Activated T-helper 17 cell treated with anti-CD3 and anti-CD28 coated beads, Interleukin-2, amount 50 U/mL, for 72 hours (primary cell): ENCODE data around the gene GTPBP6. TPM values are rescaled to one million over a fixed set of nuclear protein-coding genes. Genes with fewer than 3 reads are reported as not detected.
"Not testable (repeated sequence)": the region's sequence is repeated elsewhere in the genome, so short reads cannot be mapped to it uniquely, and the experiment has no call there.

Experiments
- ATAC-seq: fragments of 150-1000 bp; cut with Tn5 transposase; replicated peaks from 2 replicates; pipeline ENCODE4 v1.10.0; 2021; ENCODE audit warnings: mild to moderate bottlenecking, moderate library complexity
- H3K27ac Mint-ChIP-seq: one replicate; pipeline ENCODE4 v1.8.0; 2022; ENCODE audit warnings: mixed read lengths
- H3K27me3 Mint-ChIP-seq: one replicate; pipeline ENCODE4 v1.8.0; 2022; ENCODE audit warnings: mixed read lengths
- H3K36me3 Mint-ChIP-seq: one replicate; pipeline ENCODE4 v1.8.0; 2022; ENCODE audit warnings: low read depth, mild to moderate bottlenecking, mixed read lengths
- H3K4me1 Mint-ChIP-seq: one replicate; pipeline ENCODE4 v1.8.0; 2022; ENCODE audit warnings: mixed read lengths
- H3K4me3 Mint-ChIP-seq: one replicate; pipeline ENCODE4 v1.8.0; 2022; ENCODE audit warnings: mild to moderate bottlenecking, mixed read lengths
- H3K9me3 Mint-ChIP-seq: one replicate; pipeline ENCODE4 v1.8.0; 2022; ENCODE audit warnings: mixed read lengths
- total RNA-seq, 2 donors: library from RNA; stranded (reverse); gene quantifications; one replicate each; pipeline ENCODE4 v1.2.3, GENCODE V29; 2022

GTPBP6 gene
- total RNA-seq, 2 donors from 2014 or later: 48.2 to 61.2 TPM

DNA sequence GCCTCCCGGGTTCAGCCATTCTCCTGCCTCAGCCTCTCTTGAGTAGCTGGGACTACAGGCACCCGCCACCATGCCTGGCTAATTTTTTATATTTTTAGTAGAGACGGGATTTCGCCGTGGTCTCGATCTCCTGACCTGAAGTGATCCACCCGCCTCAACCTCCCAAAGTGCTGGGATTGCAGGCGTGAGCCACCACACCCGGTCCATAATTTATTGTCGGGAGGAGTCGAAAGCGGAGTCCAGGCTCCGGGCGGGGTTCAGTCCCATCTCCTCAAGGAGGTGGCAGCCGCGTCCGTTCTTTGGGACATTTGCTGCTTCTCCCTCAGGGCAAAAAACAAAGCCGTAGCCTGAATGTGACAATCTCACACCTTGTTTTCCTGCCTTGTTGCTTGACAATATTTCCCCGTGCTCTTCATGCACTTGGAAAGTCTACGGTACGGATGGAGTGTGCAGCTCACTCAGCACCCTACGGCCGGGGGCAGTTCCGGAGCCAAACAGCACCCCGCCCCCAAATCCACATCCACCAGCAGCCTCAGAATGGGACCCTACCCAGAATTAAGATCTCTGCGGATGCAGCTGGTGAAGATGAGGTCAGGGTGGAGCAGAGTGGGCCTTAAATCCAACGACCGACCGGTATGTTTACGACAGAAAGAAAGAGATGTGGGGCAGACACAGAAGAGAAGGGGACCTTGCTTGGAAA, 9.6 kb downstream of the GTPBP6 start:
- Mint-ChIP-seq H3K9me3 (no peaks in the 10 kb centered on the region), H3K36me3 (peaks cover 88% of the 10 kb centered on the region), H3K27me3 (no peaks in the 10 kb centered on the region), H3K4me3 (no peak overlapping the region), H3K27ac (no peak overlapping the region), H3K4me1 (peaks cover 6% of the 10 kb centered on the region)
- no peak for ATAC-seq

DNA sequence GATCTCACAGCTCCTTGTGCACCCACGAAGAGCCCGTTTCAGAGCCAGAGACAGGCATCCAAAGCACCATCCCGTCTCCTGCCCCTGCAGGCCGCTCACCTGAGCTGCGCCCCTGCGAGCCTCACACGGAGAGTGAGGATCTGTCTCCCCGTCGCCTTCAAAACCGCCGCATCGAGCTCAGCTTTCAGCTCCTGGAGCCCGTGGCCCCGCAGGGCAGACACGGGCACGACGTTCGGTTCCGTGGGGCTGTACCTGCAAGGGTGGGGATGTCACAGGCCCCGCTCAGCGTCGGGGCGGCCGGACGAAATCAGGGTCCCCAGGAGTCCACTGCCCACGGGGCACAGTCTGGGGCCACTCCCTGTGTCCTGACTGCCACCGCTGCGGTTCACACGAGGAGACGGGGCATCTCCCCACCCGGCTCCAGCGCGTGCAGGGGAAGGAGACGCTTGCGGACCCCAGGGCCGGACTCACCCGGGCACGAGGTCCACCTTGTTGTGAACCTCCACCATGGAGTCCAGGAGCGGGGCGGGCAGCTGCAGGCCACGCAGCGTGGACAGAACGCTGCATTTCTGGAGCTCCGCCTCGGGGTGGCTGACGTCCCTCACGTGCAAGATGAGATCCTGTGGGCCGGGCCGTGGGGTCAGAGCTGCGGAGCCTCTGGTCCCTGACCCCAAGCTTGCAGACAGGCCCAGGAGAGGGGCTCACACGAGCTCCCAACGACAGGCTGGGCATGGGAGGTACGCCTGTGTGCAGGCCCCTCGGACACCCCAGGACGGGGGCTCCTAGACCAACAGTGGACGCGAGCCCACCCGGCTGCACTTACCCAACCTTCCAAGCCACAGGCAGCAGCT, 11.1 kb downstream of the GTPBP6 start:
- ATAC-seq: no peak
- Mint-ChIP-seq H3K9me3 (no peaks in the 10 kb centered on the region), H3K36me3 (peaks cover 82% of the 10 kb centered on the region), H3K4me1 (peaks cover 6% of the 10 kb centered on the region), H3K27me3 (no peaks in the 10 kb centered on the region), H3K4me3 (no peak overlapping the region), H3K27ac (no peak overlapping the region)

DNA sequence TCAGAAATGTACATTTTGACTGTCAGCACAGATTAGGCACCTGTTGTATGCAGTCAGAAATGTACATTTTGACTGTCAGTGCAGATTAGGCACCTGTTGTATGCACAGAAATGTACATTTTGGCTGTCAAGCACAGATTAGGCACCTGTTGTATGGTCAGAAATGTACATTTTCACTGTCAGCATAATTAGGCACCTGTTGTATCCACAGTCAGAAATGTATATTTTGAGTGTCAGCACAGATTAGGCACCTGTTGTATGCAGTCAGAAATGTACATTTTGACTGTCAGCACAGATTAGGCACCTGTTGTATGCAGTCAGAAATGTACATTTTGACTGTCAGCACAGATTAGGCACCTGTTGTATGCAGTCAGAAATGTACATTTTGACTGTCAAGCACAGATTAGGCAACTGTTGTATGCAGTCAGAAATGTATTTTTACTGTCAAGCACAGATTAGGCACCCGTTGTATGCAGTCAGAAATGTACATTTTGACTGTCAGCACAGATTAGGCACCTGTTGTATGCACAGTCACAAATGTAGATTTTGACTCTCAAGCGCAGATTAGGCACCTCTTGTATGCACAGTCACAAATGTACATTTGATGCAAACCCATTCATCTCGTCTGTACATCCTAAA, 11.9 kb downstream of the GTPBP6 start:
- H3K4me1 Mint-ChIP-seq, ATAC-seq, H3K27ac Mint-ChIP-seq, H3K4me3 Mint-ChIP-seq, H3K27me3 Mint-ChIP-seq, H3K9me3 Mint-ChIP-seq: not testable (repeated sequence)
- peaks cover 82% of the 10 kb centered on the region for H3K36me3 Mint-ChIP-seq

DNA sequence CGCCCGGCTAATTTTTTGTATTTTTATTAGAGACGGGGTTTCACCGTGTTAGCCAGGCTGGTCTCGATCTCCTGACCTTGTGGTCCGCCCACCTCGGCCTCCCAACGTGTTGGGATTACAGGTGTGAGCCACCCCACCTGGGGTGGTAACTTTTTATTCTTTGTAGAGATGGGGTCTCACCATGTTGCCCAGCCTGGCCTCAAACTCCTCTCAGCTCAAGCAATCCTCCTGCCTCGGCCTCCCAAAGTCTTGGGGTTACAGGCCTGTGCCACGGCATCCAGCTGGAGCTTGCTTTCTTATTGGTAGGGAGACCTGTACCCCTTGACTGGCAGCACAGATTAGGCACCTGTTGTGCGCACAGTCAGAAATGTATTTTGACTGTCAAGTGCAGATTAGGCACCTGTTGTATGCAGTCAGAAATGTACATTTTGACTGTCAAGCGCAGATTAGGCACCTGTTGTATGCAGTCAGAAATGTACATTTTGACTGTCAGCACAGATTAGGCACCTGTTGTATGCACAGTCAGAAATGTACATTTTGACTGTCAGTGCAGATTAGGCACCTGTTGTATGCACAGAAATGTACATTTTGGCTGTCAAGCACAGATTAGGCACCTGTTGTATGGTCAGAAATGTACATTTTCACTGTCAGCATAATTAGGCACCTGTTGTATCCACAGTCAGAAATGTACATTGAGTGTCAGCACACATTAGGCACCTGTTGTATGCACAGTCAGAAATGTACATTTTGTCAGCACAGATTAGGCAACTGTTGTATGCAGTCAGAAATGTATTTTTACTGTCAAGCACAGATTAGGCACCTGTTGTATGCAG, 12.6 kb downstream of the GTPBP6 start:
- H3K9me3 Mint-ChIP-seq, H3K27ac Mint-ChIP-seq, H3K4me1 Mint-ChIP-seq, H3K4me3 Mint-ChIP-seq, H3K27me3 Mint-ChIP-seq, ATAC-seq: not testable (repeated sequence)
- peaks cover 86% of the 10 kb centered on the region for H3K36me3 Mint-ChIP-seq

DNA sequence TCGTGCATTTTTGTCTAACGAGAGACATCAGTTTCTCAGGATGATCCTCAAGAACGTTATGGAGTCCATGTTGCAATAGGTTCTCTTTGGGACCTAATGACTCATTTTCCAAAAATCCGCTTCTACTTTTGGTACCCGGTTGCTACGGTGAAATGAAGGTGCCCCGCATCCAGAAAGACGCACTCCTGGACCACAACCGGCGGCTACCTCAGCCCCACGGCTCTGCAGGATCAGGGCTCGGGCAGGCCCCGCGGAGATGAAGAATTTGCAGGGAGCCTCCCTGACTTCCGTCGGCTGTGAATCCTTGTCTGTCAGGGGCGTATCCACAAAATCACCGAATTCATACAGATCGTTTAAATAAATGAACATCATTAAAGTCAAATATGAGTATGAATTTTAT, 15.6 kb downstream of the GTPBP6 start:
- no peaks in the 10 kb centered on the region for H3K9me3 Mint-ChIP-seq
- H3K27me3 Mint-ChIP-seq: no peaks in the 10 kb centered on the region
- no peak overlapping the region for H3K27ac Mint-ChIP-seq
- no peaks in the 10 kb centered on the region for H3K4me1 Mint-ChIP-seq
- ATAC-seq: no peak
- H3K4me3 Mint-ChIP-seq: no peak overlapping the region
- H3K36me3 Mint-ChIP-seq: peaks cover 68% of the 10 kb centered on the region

DNA sequence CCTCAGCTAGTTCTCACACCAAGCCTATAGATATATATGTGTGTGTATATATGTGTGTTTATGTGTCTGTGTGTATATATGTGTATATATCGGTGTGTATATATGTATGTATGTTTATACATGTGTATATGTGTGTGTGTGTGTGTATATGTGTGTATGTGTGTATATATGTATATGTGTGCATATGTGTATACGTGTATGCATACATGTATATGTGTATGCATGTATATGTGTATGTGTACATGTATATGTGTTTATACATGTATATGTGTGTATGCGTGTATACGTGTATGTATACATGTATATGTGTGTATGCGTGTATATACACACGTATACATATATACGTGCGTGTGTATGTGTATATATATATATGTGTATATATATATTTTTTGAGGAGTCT, 18.3 kb downstream of the GTPBP6 start:
- no peaks in the 10 kb centered on the region for H3K9me3 Mint-ChIP-seq
- no peak overlapping the region for H3K4me3 Mint-ChIP-seq
- no peak for ATAC-seq
- no peaks in the 10 kb centered on the region for H3K27me3 Mint-ChIP-seq
- no peaks in the 10 kb centered on the region for H3K4me1 Mint-ChIP-seq
- H3K27ac Mint-ChIP-seq: no peak overlapping the region
- peaks cover 59% of the 10 kb centered on the region for H3K36me3 Mint-ChIP-seq

GRCh38 chrX:298993-299392, 19.6 kb downstream of the GTPBP6 start:
- H3K4me1 Mint-ChIP-seq: no peaks in the 10 kb centered on the region
- no peak for ATAC-seq
- no peak overlapping the region for H3K27ac Mint-ChIP-seq
- no peak overlapping the region for H3K4me3 Mint-ChIP-seq
- no peaks in the 10 kb centered on the region for H3K9me3 Mint-ChIP-seq
- no peaks in the 10 kb centered on the region for H3K27me3 Mint-ChIP-seq
- H3K36me3 Mint-ChIP-seq: peaks cover 55% of the 10 kb centered on the region

DNA sequence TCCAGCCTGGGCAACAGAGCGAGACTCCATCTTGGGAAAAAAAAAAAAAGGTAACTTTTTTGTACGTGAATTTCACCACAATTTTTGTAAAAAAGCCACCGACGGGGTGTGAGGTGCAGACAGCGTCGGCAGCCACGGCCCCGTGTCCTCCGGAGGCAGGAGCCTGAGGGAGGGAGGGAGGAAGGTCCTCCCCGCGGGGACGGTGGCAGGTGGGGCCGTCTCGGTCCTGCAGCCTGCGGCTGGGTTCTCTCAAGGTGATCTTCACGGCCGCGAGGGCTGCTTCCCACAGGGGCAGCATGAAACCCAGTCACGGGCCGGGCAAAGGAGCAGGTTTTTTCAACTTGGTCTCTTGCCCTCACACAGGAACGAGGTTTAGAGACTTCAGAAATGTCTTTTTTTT, 23.5 kb downstream of the GTPBP6 start:
- Mint-ChIP-seq H3K27me3 (no peaks in the 10 kb centered on the region), H3K36me3 (peaks cover 59% of the 10 kb centered on the region), H3K4me1 (no peaks in the 10 kb centered on the region), H3K4me3 (no peak overlapping the region), H3K9me3 (no peaks in the 10 kb centered on the region), H3K27ac (no peak overlapping the region)
- no peak for ATAC-seq

- Mint-ChIP-seq H3K4me1 (no peaks in the 10 kb centered on the region), H3K27me3 (no peaks in the 10 kb centered on the region), H3K4me3 (no peak overlapping the region), H3K9me3 (no peaks in the 10 kb centered on the region), H3K36me3 (peaks cover 72% of the 10 kb centered on the region), H3K27ac (no peak overlapping the region)
- no peak for ATAC-seq
Observed at GRCh38 chrX:292900-293897, 25.4 kb downstream of the GTPBP6 start.

- Mint-ChIP-seq H3K9me3 (no peaks in the 10 kb centered on the region), H3K27ac (no peak overlapping the region), H3K36me3 (peaks cover 73% of the 10 kb centered on the region), H3K4me1 (no peaks in the 10 kb centered on the region), H3K4me3 (no peak overlapping the region), H3K27me3 (no peaks in the 10 kb centered on the region)
- ATAC-seq: no peak
Observed at GRCh38 chrX:291411-291901, 27.1 kb downstream of the GTPBP6 start.

DNA sequence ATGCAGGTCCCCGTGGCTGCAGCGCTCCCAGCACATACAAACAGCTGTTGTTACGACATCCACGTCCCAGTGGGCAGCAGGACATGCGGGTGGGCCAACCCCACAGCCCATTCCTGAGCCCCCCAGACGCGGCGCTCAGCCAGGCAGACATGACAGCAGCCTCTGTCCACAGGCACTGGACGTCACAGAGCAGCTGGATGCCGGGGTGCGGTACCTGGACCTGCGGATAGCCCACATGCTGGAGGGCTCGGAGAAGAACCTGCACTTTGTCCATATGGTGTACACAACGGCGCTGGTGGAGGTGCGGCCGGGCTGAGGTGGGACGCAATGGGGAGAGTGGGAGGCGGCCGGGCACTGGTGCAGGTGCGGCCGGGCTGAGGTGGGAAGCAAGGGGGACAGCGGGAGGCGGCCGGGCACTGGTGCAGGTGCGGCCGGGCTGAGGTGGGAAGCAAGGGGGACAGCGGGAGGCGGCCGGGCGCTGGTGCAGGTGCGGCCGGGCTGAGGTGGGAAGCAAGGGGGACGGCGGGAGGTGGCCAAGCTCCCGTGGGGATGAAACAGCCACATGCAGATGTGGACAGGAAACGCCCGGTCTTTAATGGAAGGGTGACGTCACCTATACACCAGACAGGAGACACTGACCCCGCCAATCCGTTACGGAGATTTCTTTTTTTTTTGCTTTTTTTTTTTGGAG, 28.0 kb downstream of the GTPBP6 start:
- no peak overlapping the region for H3K4me3 Mint-ChIP-seq
- H3K36me3 Mint-ChIP-seq: peaks cover 75% of the 10 kb centered on the region
- no peak overlapping the region for H3K27ac Mint-ChIP-seq
- H3K9me3 Mint-ChIP-seq: no peaks in the 10 kb centered on the region
- ATAC-seq: no peak
- H3K4me1 Mint-ChIP-seq: peaks cover 1% of the 10 kb centered on the region
- no peaks in the 10 kb centered on the region for H3K27me3 Mint-ChIP-seq

GRCh38 chrX:288561-288991, 30.0 kb downstream of the GTPBP6 start:
- H3K4me1 Mint-ChIP-seq: peaks cover 4% of the 10 kb centered on the region
- H3K27ac Mint-ChIP-seq: no peak overlapping the region
- H3K9me3 Mint-ChIP-seq: no peaks in the 10 kb centered on the region
- H3K4me3 Mint-ChIP-seq: no peak overlapping the region
- peaks cover 78% of the 10 kb centered on the region for H3K36me3 Mint-ChIP-seq
- no peaks in the 10 kb centered on the region for H3K27me3 Mint-ChIP-seq
- ATAC-seq: no peak

DNA sequence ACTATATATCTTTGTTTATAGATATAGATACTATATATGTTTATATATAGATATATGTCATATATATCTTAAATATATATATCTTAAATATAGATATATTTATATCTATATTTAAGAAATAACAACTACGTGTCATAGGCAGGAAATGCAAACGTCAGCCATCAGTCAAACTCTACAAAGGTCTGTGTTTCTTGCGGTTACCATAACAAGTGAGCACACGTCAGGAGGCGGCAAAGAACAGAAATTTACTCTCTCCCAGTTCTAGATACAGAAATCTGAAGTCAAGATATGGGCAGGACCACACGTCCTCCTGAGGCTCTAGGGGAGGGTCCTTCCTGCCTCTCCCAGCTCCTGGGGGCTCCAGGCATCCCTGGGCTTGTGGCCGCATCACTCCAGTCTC, 30.9 kb downstream of the GTPBP6 start:
- H3K27ac Mint-ChIP-seq: no peak overlapping the region
- H3K4me1 Mint-ChIP-seq: peaks cover 4% of the 10 kb centered on the region
- H3K9me3 Mint-ChIP-seq: no peaks in the 10 kb centered on the region
- no peak for ATAC-seq
- H3K27me3 Mint-ChIP-seq: no peaks in the 10 kb centered on the region
- peaks cover 69% of the 10 kb centered on the region for H3K36me3 Mint-ChIP-seq
- H3K4me3 Mint-ChIP-seq: no peak overlapping the region
